AG08396 (cell line): ENCODE results near the gene TRIM45.
"Not testable (repeated sequence)": the region's sequence is repeated elsewhere in the genome, so short reads cannot be mapped to it uniquely, and the experiment has no call there.

ENCODE experiments used
- DNase-seq: peaks from one replicate; pipeline ENCODE4 v3.0.0; 2012; ENCODE audit warnings: low spot score, mixed read lengths

TRIM45 gene

DNA sequence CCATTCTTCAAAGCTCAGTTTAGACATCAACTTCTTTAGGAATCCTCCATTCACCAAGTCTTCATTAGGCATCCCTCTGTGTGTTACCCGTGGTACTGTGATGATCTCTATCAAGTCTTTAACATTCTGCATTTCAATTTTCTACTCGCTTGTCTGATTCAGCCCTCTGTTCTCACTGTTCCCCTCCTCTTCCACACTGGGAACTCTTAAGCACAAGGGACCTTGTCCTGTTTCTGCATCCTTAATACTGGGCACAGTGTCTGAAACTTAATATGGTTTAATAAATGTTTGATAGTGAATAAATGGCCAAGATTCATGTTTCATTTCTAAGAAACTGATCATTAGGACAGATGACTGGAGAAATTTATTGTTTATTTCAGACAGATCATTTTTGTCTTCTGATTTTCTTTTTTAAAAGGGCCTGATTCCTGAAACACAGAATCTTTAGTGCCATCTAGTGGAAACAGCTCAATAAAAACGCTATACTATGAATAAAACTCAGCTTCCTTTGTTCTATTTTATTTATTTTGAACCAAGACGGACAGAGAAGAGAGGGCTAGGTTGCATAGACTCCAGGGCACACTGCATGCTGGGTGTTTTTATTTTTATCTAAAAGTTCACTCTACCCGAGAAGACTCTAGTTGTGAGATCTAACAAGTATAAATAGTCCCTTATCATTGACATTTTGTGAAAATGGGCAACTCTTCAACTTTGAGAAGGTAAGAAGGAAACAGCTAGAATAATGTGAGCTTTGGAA is 7.0 kb upstream of the TRIM45 start:
- peak; percentile 37 for DNase-seq

DNA sequence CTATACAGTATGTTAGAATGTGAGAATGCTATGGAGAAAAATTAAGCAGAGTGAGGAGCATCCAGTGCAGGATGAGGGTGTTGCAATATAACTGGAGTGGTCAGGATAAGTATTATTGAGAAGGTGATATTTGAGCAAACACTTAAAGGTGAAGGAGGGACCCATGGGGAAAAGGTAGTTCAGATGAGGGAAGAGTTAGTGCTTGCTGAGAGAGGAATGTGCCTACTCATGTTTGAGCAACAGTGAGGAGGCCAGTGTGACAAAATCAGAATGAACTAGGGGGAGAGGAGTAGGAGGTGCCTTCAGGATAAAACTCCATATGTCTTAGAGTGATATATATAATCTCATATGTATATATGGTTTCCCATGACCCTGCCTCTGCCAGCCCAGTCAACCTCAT is 6.2 kb upstream of the TRIM45 start:
- DNase-seq = no peak

DNA sequence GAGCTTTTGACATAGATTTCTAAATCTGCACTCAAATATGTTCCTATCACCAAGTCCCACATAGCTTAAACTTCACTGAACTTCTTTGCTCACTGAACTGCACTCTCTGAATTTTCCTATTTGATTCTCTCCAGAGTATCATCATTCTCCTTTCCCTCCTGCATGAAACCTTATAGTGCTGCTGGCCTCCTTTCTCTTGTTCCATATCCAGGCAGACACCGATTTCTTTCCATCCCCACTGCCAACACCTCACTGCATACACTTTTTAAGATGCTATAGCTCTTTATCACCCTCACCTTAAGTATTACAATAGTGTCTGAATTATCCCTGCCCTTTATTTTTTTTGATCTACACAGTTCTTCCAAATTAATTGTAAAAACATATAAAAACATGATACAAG is 3.1 kb upstream of the TRIM45 start:
- DNase-seq = no peak

DNA sequence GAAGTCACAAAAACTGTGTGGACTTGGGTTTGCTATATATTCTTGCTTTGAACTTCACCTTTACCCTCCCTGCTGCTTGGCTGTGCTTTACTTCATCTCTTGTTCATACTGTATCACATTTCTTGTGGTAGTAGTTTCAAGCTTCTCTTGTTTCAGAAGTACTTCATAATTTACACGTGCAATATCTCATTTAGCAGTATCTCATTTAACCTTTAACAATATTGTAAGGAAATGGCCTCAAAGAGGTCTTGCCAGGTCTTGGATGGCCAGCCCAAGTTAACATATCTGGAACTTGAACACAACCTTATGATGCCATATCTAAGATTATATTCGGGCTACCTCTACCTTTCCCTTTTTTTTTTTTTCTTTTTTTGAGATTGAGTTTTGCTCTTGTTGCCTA is 1.7 kb upstream of the TRIM45 start:
- no peak for DNase-seq

DNA sequence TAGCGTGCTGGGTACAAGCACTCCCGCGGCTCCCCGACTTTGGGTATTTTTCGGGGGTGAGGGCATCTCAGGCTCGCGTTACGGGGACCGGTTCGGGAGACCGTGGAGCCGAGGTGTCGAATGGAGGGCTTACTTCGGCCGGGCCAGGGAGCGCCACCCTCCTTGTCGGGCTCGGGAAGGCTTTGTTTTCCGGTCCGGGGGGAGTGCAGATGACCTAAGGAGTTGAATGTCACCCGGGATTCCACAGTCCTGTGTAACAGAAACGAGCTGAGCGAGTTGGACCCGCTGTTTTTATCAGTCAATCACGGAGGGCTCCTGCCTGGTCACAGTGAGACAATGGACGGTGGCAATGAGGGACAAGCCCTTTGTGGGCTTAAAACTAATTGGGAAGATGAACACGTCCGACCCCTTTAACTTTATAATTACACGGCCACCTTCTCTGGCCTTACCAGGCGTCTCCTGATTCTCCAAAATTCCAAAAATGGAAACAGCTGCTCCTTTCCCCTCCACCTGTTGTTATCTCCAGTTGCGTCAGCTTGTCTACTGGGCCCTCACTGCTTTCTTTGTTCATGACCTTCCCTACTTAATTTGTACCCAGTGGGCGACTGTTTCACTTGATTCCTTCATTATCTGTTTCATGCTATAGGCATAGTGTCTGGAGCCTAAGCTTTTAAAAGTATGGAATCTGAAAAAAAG is 929 bp upstream of the TRIM45 start:
- DNase-seq = no peak

DNA sequence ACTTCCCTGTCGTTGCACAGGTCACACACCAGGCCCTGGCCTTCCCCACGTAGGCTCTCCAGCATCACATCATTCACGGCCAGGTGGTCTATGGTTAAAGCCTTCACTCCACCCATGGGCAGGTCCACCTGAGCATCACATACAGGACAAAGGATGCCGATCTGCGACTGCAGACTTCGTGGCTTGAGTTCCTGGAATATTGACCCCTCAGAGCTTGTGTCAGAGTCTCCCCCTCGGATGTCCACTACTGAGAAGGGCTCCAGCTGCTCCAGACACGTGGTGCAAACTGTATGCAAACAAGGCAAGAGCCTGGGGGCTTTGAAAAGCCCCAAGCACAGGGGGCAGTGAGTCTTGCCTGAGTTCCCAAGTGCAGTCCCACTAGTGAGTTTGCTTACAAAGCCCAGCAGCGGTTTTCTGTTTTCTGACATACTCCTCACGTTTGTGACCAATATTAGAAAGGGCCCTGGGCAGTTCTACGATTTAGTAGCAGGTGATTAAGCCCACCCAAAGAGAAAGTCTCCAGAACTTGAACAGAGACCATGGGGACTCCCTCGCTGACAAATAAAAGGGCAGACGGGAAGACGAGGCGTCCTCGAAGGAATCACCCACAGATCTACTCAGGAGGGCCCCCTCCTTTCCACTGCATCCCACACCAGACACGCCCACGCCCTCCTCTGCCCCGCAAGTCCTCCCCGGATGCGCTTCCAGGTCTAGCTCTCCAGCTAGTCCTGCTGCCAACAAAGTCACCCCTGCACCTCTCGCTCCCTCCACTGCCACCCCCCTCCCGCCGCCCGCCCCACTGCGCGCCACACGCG is 568 bp downstream of the TRIM45 start:
- no peak for DNase-seq

DNA sequence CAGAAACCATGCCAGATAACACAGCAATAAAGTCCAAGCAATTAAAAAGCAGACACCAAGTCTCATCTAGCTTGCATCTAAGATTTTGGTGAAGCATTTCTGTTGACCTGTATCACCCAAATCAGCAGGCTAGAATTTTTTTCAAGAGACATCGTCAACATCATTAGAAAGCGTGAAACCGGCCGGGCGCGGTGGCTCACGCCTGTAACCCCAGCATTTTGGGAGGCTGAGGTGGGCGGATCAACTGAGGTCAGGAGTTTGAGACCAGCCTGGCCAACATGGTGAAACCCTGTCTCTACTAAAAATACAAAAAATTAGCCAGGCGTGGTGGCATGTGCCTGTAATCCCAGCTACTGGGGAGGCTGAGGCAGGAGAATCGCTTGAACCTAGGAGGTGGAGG is 2.4 kb downstream of the TRIM45 start:
- not testable (repeated sequence) for DNase-seq

DNA sequence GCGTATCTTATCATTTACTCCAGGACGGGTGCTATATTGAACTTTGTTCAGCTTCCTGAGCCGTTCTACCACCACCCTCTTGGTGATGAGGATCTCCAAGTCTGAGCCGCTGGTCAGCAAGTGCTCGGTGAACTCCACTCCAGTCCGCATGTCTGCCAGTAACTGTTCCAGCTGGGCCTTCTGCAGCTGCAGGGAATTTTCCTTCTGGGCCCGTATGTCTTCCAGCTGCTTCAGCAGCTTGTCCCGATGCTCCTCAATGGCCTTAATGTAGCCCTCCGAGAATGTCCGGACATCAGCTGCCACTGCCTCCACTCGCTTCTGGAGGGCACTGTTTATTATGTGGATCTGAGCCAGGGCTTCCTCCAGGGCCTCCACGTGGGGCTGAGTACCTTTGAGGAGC is 3.4 kb downstream of the TRIM45 start:
- DNase-seq = no peak

DNA sequence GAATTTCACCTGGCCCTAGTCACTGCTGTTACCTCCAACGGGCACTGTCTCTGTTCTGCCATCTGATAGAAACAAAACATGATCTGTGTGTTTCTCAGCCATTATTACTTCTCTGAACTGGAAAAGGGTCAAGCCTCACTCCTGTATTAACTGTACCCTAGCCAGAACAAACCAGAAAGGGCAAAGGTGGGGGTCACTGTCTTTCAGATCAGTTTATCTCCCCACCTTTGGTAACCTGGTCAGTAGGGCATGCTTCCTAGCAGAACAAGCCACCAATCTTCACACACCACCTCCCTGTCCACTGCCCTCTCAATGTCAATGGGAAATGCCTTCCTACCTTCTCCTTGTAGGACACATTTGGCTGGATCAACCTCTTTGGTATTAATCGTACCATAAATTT is 3.9 kb downstream of the TRIM45 start:
- DNase-seq = no peak

DNA sequence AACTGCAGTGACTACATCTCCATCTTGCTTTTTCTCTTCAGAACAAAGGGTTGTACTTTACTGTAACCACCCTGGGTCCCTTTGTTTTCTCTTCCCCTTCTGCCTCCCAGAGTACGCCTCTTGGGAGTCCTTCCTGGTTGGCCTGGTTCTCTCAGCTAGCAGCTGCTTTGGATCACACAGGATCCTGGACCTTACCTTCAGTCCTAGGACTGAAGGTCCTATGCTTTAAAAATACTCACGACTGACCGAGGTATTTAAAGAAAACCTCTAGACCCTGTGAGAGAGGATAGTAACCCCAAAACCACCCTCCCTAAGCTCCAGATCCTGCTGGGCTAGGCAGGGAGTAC is 4.8 kb downstream of the TRIM45 start:
- no peak for DNase-seq

DNA sequence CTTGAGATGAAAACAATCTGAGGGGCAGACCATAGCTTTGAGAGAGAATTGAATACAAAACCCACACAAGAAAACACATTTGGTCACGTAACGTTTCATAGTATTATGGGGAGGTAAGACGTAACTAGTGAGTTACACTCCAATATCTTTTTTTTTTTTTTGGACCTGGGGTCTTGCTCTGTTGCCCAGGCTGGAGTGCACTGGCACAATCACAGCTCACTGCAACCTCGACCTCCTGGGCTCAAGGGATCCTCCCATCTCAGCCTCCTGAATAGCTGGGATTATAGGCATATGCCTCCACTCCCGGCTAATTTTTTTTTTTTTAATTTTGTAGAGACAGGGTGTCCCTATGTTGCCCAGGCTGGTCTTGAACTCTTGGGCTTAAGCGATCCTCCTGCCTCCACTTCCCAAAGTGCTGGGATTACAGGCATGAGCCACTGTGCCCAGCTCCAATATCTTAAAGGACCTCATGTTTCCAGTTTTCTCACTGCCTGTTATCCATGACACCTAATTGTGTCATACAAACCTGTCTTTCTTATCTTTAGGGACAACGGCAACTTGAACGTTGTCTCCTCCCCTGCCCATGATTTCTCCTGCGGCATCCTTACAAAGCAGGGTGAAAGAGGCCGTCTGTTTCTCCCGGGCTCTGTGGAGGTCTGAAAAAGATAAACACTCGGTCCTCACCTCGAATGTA is 5.3 kb downstream of the TRIM45 start:
- DNase-seq = no peak

DNA sequence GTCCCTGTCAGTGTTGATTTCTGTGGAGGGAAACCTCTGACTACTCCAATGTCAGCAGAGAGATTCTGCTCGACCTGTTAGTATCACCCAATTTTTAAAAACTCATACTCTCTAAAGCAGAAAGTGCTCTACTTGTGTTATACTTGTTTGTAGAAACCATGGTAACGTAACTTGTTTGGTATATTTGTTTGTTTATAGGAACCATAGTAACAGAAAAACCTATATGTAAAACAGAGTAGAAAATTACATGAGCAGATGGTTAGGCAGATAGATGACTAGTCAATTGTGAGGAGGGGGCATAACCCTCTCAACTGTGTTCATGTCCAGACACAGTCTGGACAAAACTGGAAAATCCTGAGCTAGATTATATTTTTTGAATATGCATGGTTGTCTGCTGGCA is 6.7 kb downstream of the TRIM45 start:
- DNase-seq = no peak

DNA sequence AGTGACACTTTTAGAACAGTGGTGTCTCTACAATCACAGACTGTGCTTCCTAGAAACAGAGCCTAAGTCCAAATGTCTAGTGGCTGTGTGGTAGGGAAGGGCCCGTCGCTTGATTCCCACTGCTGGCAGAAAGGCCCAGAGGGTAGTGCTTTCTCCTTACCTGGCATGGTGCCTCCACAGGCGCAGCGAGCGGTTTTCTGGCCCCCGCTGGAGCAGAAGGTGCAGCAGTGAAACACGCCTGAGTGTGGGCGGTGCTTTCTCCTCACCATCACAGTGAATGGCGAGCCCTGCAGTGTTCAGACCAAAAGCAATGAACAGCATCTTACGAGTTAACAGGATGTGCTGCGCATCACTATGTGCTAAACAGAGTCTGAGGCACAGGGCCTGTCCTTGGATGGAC is 8.3 kb downstream of the TRIM45 start:
- no peak for DNase-seq

DNA sequence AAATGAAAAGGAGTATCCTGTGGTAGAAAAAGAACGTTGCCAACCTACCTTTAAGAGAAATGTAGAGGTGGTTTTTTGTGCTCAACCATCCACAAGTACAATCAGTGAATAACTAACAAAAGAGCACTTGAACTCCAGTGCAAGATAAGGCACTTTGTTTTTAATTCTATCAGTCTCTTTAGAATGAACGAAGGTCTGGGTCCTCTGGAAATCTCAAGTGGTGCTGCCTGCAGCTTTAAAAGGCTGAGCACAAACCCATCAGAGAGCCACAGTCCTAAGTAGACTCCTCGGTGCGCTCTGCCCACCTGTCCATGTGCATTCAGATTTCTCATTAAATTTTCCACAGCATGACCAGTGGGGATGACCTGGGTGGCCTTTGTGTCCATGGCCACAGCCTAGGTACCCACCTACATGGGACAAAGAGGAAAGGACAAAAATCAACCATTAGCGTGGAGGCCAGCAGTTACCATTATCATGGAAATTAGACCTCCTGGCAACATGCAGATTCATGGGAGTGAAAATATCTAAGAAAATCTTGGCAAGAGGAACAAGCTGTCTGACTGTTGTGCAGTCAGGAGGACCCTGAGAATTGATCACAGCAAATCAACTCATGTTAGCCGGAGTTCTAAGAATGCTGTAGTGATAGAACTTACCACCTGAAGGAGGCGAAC is 9.4 kb downstream of the TRIM45 start:
- no peak for DNase-seq

DNA sequence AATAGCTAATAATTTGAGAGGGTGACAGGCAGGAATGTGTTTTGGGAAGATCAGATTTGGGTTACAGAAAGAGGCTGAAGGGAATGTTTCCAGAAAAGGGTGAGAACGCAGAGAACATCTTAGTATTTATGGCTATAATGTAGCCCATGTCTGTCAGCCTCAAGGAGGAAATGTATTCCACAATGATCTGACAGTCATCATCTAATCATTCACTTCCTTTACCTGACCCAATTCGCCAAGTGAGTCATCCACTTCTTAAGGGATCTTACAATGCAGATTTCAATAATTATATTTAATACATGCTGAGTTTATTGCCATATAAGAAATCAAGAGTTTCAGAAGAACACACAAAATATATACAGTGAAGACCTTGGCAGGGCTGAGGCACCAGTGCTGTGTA is 10.8 kb downstream of the TRIM45 start:
- no peak for DNase-seq

DNA sequence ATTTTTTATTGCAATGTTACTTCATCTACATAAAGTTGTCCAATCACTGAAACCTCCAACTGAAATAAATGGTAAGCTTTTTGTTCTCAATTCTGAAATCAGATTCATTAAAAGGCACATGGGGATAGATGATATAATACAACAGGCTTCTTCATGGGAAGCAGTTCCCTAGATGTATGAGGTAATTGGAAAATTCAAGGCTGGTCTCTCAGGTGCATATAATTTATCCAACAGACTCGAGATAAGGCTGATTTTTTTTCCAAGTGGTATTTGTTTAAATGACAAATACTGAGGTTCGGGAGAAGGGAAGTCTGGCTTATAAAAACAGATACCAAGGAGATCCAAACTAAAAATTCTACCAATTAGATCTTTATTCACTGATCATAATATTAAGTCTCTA is 14.2 kb downstream of the TRIM45 start:
- no peak for DNase-seq

DNA sequence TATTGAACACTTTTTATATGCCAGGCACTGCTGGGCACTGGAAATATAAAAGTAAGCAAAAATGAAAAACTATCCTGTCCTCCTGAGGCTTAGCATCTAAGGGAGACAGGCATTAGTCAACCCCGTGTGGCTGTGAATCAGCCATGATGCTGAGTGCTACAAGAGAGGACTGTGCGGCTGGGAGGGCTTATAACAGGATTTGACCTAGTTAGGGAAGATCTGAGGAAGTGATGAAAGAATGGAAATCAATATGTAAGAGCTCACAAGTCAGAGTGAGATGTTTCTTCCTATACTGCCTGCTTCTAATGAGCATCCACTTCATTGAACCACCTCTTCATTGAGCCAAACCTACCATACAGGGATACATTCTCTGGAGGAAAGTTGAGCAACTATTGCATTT is 15.1 kb downstream of the TRIM45 start:
- no peak for DNase-seq

DNA sequence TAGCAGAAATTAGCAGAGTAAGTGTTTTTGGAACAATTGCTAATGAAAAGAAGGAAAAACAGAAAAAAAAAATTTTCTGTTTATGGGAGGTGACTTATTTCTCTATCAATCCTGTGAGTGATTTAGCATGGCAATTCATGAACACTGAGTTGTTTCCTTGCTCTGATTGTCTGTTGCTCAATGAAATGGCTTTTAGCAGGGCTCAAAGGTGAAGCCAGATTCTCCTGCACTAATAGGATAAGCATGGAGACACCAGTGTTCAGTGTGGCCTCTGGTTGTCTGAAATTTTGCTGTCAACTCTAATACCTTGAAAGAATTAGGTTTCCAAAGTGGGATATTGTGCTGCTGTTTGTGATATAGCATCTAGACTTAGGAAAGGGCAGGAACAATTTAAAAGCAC is 15.8 kb downstream of the TRIM45 start:
- no peak for DNase-seq

DNA sequence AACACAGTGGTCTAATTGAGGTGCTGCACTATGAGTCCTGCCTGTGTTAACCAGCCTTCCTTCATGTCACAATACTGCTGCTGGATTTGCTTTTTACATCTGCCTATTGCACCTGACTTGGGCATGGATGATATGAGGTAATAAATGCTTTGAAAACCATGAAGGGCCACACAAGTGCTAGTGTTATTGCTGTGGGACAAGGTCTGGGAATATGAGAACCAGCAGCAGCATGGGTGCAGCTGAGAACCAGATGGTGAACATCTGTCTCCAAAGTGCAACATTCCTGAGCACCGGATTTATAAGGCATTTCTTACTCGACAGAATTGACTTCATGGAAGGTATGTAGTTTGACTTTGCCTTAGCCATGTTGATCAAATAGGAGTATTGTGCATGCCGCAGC is 16.6 kb downstream of the TRIM45 start:
- DNase-seq = no peak

DNA sequence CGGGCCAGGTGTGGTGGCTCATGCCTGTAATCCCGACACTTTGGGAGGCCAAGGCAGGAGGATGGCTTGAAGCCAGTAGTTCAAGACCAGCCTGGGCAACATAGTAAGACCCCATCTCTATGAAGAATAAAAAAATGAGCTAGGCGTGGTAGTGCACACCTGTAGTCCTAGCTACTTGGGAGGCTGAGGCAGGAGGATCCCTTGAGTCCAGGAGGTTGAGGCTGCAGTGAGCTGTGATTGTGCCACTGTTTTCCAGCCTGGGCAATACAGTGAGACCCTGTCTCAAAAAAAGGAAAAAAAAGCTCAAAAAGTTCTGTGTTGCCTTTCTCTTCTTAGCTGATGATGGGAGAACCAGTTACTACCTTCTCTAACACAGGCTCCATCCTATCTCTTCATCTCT is 19.7 kb downstream of the TRIM45 start:
- not testable (repeated sequence) for DNase-seq

DNA sequence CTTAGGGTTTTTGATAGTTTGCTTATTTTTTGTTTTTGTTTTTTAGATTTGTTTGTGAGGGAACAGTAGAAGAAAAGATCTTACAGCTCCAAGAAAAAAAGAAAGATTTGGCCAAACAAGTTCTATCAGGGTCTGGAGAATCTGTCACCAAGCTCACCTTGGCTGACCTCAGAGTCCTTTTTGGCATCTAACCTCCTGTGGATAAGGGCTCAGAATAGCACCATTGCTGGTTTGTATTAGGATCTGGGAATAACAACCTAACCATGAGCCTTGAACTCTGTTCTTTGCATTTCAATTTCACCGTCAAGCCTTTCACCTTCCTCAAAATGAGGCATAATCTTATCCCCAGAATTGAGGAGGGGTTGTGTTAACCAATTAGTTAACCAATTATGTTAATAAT is 20.2 kb downstream of the TRIM45 start:
- DNase-seq = no peak

DNA sequence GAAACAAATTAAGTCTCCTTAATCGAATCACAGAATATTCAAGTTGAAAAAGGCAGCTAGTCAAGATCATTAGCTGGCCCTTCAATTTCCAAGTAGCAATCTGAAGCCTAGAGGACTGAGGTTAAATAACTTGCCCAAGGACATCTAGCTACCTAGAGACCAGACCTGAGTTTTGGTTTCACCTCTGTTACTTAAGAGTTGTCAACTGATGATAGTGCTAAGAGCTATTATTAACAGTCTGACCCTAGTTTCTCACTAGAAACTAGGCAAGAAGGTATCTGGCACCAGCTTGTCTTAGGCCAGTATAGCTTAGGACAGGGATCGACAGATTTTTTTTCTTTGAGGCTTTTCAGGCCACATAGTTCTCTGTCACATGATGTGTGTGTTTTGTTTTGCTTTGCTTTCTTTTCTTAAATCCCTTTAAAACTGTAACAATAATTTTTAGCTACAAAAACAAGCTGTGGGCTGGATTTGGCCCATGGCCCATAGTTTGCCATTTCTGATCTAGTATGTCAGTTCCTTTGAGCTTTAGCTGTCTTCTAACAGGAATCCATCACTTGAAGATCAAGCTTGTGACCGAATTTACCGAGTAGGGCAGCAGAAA is 23.2 kb downstream of the TRIM45 start:
- no peak for DNase-seq
